Lung (tissue), 12 donors: ENCODE measurements around the gene MYH10. TPM values are rescaled to one million over a fixed set of nuclear protein-coding genes. Genes with fewer than 3 reads are reported as not detected.

ENCODE experiments used
- ATAC-seq: fragments of 200-7000 bp; cut with Tn5 transposase; one replicate; pipeline ENCODE4 v1.9.1; 2020; ENCODE audit warnings: moderate number of reproducible peaks; ENCODE audit not compliant: insufficient read depth, low FRiP score
- DNase-seq, 3 donors: peaks; one replicate each; pipeline ENCODE4 v3.0.0-alpha.2; 2013 to 2017
- H3K27ac ChIP-seq, 2 donors: one replicate each; pipeline ENCODE4 v1.5.1; 2013; ENCODE audit warnings: mild to moderate bottlenecking in 2 of 2, moderate library complexity in 2 of 2, control low read depth in 1 of 2, inconsistent platforms in 1 of 2, low read depth in 1 of 2, low read length in 1 of 2
- H3K27me3 ChIP-seq, 3 donors: one replicate each; pipeline ENCODE4 v1.5.1; 2013; ENCODE audit warnings: low read length in 2 of 3; ENCODE audit not compliant: control insufficient read depth in 3 of 3, insufficient read depth in 3 of 3
- H3K36me3 ChIP-seq, 4 donors: one replicate each; pipeline ENCODE4 v1.5.1; 2013; ENCODE audit warnings: low read length in 4 of 4, mild to moderate bottlenecking in 1 of 4, moderate library complexity in 1 of 4; ENCODE audit not compliant: control insufficient read depth in 4 of 4, insufficient read depth in 4 of 4
- H3K4me1 ChIP-seq, 5 donors: one replicate each; pipeline ENCODE4 v1.5.1; 2013; ENCODE audit warnings: low read length in 5 of 5, mild to moderate bottlenecking in 2 of 5, moderate library complexity in 1 of 5; ENCODE audit not compliant: control insufficient read depth in 5 of 5, insufficient read depth in 5 of 5
- H3K4me3 ChIP-seq: one replicate; pipeline ENCODE4 v1.5.1; 2013; ENCODE audit warnings: mild to moderate bottlenecking, control low read depth, moderate library complexity
- H3K9ac ChIP-seq, 2 donors: one replicate each; pipeline ENCODE4 v1.5.1; 2013; ENCODE audit warnings: low read length in 2 of 2, control low read depth in 1 of 2; ENCODE audit not compliant: insufficient read depth in 1 of 2
- H3K9me3 ChIP-seq, 4 donors: one replicate each; pipeline ENCODE4 v1.5.1; 2013; ENCODE audit warnings: low read length in 3 of 4, mild to moderate bottlenecking in 1 of 4, moderate library complexity in 1 of 4; ENCODE audit not compliant: control insufficient read depth in 4 of 4, insufficient read depth in 3 of 4
- WGBS, 2 donors: extraction: QIAGEN DNeasy Blood & Tissue Kit; methylation state at CpG; one replicate each; pipeline ENCODE4 v1.1.7; 2013; 5-methylcytosine and 5-hydroxymethylcytosine counted together
- polyA plus RNA-seq, 2 donors: library from polyadenylated mRNA; stranded (reverse); fragments of 200-250 nt; gene quantifications; one replicate each; pipeline ENCODE4 v1.2.1, GENCODE V29; 2013
- total RNA-seq, 2 donors: library from RNA; depleted of rRNA in 1 of 2; stranded (reverse); fragments of >200 nt in 1 of 2; gene quantifications; one replicate each; pipeline ENCODE4 v1.2.1, GENCODE V29; 2014 to 2021
- TF ChIP-seq, protein P1 (sequence below): IDR thresholded peaks from 2 replicates; pipeline ENCODE4 v1.5.1; 2012; ENCODE audit warnings: mild to moderate bottlenecking; ENCODE audit errors: control extremely low read depth, extremely low read depth
- donor health status: control.
- donor health status: control.
- donor health status: Bipolar disorder and iron deficiency.
- donor health status: healthy.
- donor health status: DM: yes; HTN: yes; CAD: no.

Gene MYH10
- total and polyA plus RNA-seq, 4 donors, result 9.6 to 194 (median 44.7) TPM

DNA sequence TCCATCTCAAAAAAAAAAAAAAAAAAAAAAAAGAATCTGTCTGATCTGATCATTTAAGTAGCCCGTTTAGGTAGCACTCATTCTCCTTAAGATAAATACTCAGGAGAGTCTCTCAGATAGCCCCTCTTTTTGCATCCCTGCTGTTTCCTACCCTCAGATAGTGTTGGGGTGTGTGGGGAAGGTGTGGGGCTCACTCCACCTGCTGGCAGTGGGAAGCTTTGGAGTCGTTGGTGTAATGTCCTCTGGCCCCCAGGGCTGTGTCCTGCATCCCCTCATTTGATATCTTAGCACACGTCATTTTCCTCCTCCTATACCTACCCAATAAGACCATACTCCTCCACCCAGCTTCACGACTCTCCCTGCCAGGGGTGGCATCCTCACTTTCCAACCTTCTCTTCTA is 20.5 kb upstream of the MYH10 start:
- 48 to 61% methylated on average over 4 of the region's 4 CpGs for WGBS, 2 donors
- no peak overlapping the region for H3K9ac ChIP-seq
- ATAC-seq, result no peak
- no peak overlapping the region for H3K27ac ChIP-seq
- no peak for DNase-seq
- H3K9me3 ChIP-seq, result peaks cover 0 to 3% (median 0%) of the 10 kb centered on the region in 4 donors
- H3K27me3 ChIP-seq, result peaks cover 0 to 4% (median 0%) of the 10 kb centered on the region in 3 donors
- TF ChIP-seq, protein P1, sequence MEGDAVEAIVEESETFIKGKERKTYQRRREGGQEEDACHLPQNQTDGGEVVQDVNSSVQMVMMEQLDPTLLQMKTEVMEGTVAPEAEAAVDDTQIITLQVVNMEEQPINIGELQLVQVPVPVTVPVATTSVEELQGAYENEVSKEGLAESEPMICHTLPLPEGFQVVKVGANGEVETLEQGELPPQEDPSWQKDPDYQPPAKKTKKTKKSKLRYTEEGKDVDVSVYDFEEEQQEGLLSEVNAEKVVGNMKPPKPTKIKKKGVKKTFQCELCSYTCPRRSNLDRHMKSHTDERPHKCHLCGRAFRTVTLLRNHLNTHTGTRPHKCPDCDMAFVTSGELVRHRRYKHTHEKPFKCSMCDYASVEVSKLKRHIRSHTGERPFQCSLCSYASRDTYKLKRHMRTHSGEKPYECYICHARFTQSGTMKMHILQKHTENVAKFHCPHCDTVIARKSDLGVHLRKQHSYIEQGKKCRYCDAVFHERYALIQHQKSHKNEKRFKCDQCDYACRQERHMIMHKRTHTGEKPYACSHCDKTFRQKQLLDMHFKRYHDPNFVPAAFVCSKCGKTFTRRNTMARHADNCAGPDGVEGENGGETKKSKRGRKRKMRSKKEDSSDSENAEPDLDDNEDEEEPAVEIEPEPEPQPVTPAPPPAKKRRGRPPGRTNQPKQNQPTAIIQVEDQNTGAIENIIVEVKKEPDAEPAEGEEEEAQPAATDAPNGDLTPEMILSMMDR, result no peak
- no peak overlapping the region for H3K4me3 ChIP-seq
- no peaks in the 10 kb centered on the region for H3K4me1 ChIP-seq
- no peaks in the 10 kb centered on the region for H3K36me3 ChIP-seq

DNA sequence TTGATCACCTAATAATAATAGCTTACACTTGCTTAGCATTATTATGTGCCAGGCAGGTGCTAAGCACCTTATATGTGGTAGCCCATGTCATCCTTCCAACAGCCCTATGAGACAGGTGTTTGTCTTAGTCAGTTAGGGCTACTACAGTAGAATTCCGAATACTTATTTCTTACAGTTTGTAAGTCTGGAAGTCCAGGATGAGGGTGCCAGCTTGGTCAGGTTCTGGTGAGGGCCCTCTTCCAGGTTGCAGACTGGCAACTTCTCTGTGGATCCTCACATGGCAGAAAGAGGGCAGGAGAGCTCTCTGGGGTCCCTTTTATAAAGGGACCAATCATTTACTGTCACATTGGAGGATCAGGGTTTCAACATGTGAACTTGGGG is 19.6 kb upstream of the MYH10 start:
- no peak for DNase-seq

DNA sequence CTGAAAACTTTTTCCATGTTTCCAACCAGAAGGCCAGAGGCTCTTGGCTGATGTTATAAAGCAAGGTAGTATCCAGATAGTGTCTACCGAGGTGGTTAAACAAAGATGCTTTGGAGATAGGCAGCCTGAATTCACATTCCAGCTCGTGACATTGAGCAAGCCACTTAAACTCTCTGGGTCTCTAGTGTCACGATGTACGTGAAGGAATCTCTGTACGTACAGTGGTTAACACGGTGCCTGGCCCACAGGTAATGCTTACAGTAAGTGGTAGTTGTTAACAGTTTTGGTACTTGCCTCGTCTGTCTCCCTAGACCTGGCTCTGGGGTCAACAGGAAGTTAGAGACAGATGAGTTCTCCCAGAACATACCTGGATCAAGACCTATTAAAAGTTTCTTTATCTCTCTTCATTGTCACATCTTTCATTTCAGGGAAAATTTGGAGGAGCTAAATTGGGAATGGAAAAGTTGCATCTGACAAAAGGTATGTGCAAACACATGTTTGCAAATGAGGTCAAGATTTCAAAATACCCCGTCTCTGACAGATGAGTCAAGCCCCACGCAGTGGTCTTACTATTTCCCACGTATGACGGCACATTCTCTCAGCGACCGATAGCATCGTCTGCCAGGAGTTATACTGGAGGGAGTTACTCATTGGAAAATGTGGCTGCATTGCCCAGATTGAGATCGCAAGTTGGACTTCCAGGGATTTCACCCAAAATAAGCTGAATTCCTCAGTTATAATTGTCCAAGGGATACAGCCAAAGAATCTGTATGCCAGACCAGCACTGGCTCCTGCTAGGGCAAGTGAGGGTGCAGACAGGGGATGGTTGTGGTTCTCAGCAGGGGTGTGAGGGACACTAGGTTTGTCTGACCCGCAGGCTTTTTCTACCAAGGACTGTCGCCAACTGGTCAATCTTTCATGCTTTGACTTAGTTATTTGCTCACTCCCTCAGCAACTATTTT is 18.9 kb upstream of the MYH10 start:
- no peaks in the 10 kb centered on the region for H3K4me1 ChIP-seq
- H3K27me3 ChIP-seq, result peaks cover 0 to 4% (median 0%) of the 10 kb centered on the region in 3 donors
- H3K9ac ChIP-seq, result no peak overlapping the region
- H3K36me3 ChIP-seq, result no peaks in the 10 kb centered on the region
- H3K9me3 ChIP-seq, result peaks cover 0 to 2% (median 0%) of the 10 kb centered on the region in 4 donors
- peak overlapping the region in 1 of 2 donors; percentile 20 for H3K27ac ChIP-seq
- TF ChIP-seq, protein P1, result no peak
- 74 to 89% methylated on average over 17 of the region's 17 CpGs for WGBS, 2 donors
- no peak for ATAC-seq
- no peak overlapping the region for H3K4me3 ChIP-seq
- DNase-seq, result no peak

More for the DNA sequence above, 19.6 kb upstream of the MYH10 start:
- TF ChIP-seq, protein P1, result no peak
- Histone ChIP-seq H3K36me3 (no peaks in the 10 kb centered on the region), H3K27ac (no peak overlapping the region), H3K27me3 (peaks cover 0 to 4% (median 0%) of the 10 kb centered on the region in 3 donors), H3K4me3 (no peak overlapping the region), H3K9ac (no peak overlapping the region), H3K4me1 (no peaks in the 10 kb centered on the region), H3K9me3 (peaks cover 0 to 2% (median 0%) of the 10 kb centered on the region in 4 donors)
- ATAC-seq, result no peak
- 91% methylated on average over 1 of the region's 1 CpG for WGBS, 2 donors
